H9 (cell line): ENCODE measurements around the gene IGDCC3. TPM values are rescaled to one million over a fixed set of nuclear protein-coding genes. Genes with fewer than 3 reads are reported as not detected.

Experiments
- DNase-seq: peaks from one replicate; pipeline ENCODE4 v3.0.0-alpha.2; 2017
- H2AFZ ChIP-seq: one replicate; pipeline ENCODE4 v1.6.1; 2013; ENCODE audit warnings: mild to moderate bottlenecking, low read length, control low read depth, moderate library complexity
- H2AK5ac ChIP-seq: 2 replicates; pipeline ENCODE4 v1.6.1; 2013; ENCODE audit warnings: low read length, control low read depth, mixed read lengths; ENCODE audit not compliant: insufficient read length
- H2BK120ac ChIP-seq: one replicate; pipeline ENCODE4 v1.6.1; 2013; ENCODE audit warnings: low read depth, mild to moderate bottlenecking, low read length, control low read depth, inconsistent platforms; ENCODE audit not compliant: poor library complexity, severe bottlenecking
- H2BK12ac ChIP-seq: 2 replicates; pipeline ENCODE4 v1.6.1; 2013; ENCODE audit warnings: low read length, control low read depth, mixed read lengths, low read depth; ENCODE audit not compliant: insufficient read length
- H2BK15ac ChIP-seq: 2 replicates; pipeline ENCODE4 v1.6.1; 2013; ENCODE audit warnings: low read depth, low read length, control low read depth
- H2BK20ac ChIP-seq: one replicate; pipeline ENCODE4 v1.6.1; 2013; ENCODE audit warnings: low read depth, mild to moderate bottlenecking, low read length, control low read depth, inconsistent platforms; ENCODE audit not compliant: poor library complexity, severe bottlenecking
- H2BK5ac ChIP-seq: 2 replicates; pipeline ENCODE4 v1.6.1; 2013; ENCODE audit warnings: low read length, control low read depth, mixed read lengths; ENCODE audit not compliant: insufficient read length
- H3K14ac ChIP-seq: 2 replicates; pipeline ENCODE4 v1.6.1; 2013; ENCODE audit warnings: low read length, control low read depth; ENCODE audit not compliant: insufficient read depth
- H3K18ac ChIP-seq: 2 replicates; pipeline ENCODE4 v1.6.1; 2013; ENCODE audit warnings: low read depth, mild to moderate bottlenecking, mixed read lengths, low read length, control low read depth; ENCODE audit not compliant: insufficient read length
- H3K23ac ChIP-seq: 2 replicates; pipeline ENCODE4 v1.6.1; 2013; ENCODE audit warnings: low read length, control low read depth, mixed read lengths, low read depth; ENCODE audit not compliant: insufficient read length
- H3K23me2 ChIP-seq: 2 replicates; pipeline ENCODE4 v1.6.1; 2013; ENCODE audit warnings: low read depth, mild to moderate bottlenecking, mixed read lengths, low read length, control low read depth; ENCODE audit not compliant: insufficient read length, poor library complexity, severe bottlenecking
- H3K27ac ChIP-seq: 2 replicates; pipeline ENCODE4 v1.5.1; 2013; ENCODE audit warnings: low read length, control low read depth, mixed read lengths, low read depth; ENCODE audit not compliant: insufficient read length
- H3K27me3 ChIP-seq: 2 replicates; pipeline ENCODE4 v1.6.1; 2013; ENCODE audit warnings: low read length, control low read depth, inconsistent platforms; ENCODE audit not compliant: insufficient read depth
- H3K4ac ChIP-seq: 2 replicates; pipeline ENCODE4 v1.6.1; 2013; ENCODE audit warnings: low read depth, mild to moderate bottlenecking, control low read depth, inconsistent platforms, low read length, moderate library complexity
- H3K4me1 ChIP-seq: 2 replicates; pipeline ENCODE4 v1.6.1; 2013; ENCODE audit warnings: low read length, control low read depth, inconsistent platforms; ENCODE audit not compliant: insufficient read depth
- H3K4me2 ChIP-seq: 2 replicates; pipeline ENCODE4 v1.6.1; 2013; ENCODE audit warnings: low read length, control low read depth, mixed read lengths; ENCODE audit not compliant: insufficient read length, insufficient read depth
- H3K56ac ChIP-seq: 2 replicates; pipeline ENCODE4 v1.6.1; 2013; ENCODE audit warnings: low read depth, mild to moderate bottlenecking, mixed read lengths, low read length, control low read depth; ENCODE audit not compliant: insufficient read length
- H3K79me1 ChIP-seq: 2 replicates; pipeline ENCODE4 v1.6.1; 2013; ENCODE audit warnings: low read depth, mild to moderate bottlenecking, moderate library complexity, low read length, control low read depth, inconsistent platforms; ENCODE audit not compliant: insufficient read depth, poor library complexity, severe bottlenecking
- H3K79me2 ChIP-seq: 2 replicates; pipeline ENCODE4 v1.6.1; 2013; ENCODE audit warnings: low read length, control low read depth, inconsistent platforms; ENCODE audit not compliant: insufficient read depth
- H3K9ac ChIP-seq: 2 replicates; pipeline ENCODE4 v1.6.1; 2013; ENCODE audit warnings: low read length, control low read depth, mixed read lengths; ENCODE audit not compliant: insufficient read length; ENCODE audit errors: extremely low read depth
- H3K9me3 ChIP-seq: one replicate; pipeline ENCODE4 v1.6.1; 2013; ENCODE audit warnings: low read depth, low read length, inconsistent platforms; ENCODE audit not compliant: control insufficient read depth
- H3T11ph ChIP-seq: one replicate; pipeline ENCODE4 v1.6.1; 2013; ENCODE audit warnings: mild to moderate bottlenecking, low read length, control low read depth, inconsistent platforms
- H4K20me1 ChIP-seq: one replicate; pipeline ENCODE4 v1.6.1; 2013; ENCODE audit not compliant: control insufficient read depth, insufficient read length, insufficient read depth
- H4K5ac ChIP-seq: 2 replicates; pipeline ENCODE4 v1.6.1; 2013; ENCODE audit warnings: low read depth, mild to moderate bottlenecking, mixed read lengths, low read length, control low read depth; ENCODE audit not compliant: insufficient read length
- H4K8ac ChIP-seq: replicated peaks from 2 replicates; pipeline ENCODE4 v1.6.1; 2013; ENCODE audit warnings: low read length, control low read depth, mixed read lengths, low read depth; ENCODE audit not compliant: insufficient read length
- H4K91ac ChIP-seq: 2 replicates; pipeline ENCODE4 v1.6.1; 2013; ENCODE audit warnings: low read depth, mild to moderate bottlenecking, moderate library complexity, mixed read lengths, low read length, control low read depth; ENCODE audit not compliant: insufficient read length
- H3K27ac Mint-ChIP-seq, 3 experiments: 2 replicates in 2 of 3; 3 replicates in 1 of 3; pipeline ENCODE4 v1.8.0; 2020 to 2021; ENCODE audit warnings: mixed read lengths in 3 of 3, mild to moderate bottlenecking in 1 of 3, moderate library complexity in 1 of 3
- H3K27me3 Mint-ChIP-seq: 2 replicates; pipeline ENCODE4 v1.8.0; 2021; ENCODE audit warnings: low read depth, mild to moderate bottlenecking, moderate library complexity, mixed read lengths
- H3K36me3 Mint-ChIP-seq, 3 experiments: 2 replicates in 2 of 3; 3 replicates in 1 of 3; pipeline ENCODE4 v1.8.0; 2020 to 2021; ENCODE audit warnings: low read depth in 3 of 3, mixed read lengths in 3 of 3; ENCODE audit not compliant: insufficient read depth in 1 of 3
- H3K4me1 Mint-ChIP-seq, 2 experiments: 2 replicates each; pipeline ENCODE4 v1.8.0; 2020; ENCODE audit warnings: mixed read lengths in 2 of 2
- H3K4me3 Mint-ChIP-seq, 2 experiments: 2 replicates in 1 of 2; 3 replicates in 1 of 2; pipeline ENCODE4 v1.8.0; 2020 to 2021; ENCODE audit warnings: mild to moderate bottlenecking in 2 of 2, mixed read lengths in 2 of 2, moderate library complexity in 1 of 2
- H3K9me3 Mint-ChIP-seq, 2 experiments: 2 replicates in 1 of 2; 3 replicates in 1 of 2; pipeline ENCODE4 v1.8.0; 2020; ENCODE audit warnings: mild to moderate bottlenecking in 2 of 2, mixed read lengths in 2 of 2, moderate library complexity in 1 of 2
- CTCF ChIP-seq: fragments of 200-600 bp; sonication (generic); conservative IDR thresholded peaks from 3 replicates; pipeline ENCODE4 v1.8.0; 2021; ENCODE audit warnings: antibody characterized with exemption, mild to moderate bottlenecking
- WGBS: extraction: QIAGEN DNeasy Blood & Tissue Kit; methylation state at CpG from one replicate; pipeline ENCODE4 v1.1.7; 2013; ENCODE audit warnings: missing lambda C conversion rate, low lambda C conversion rate, mixed read lengths; ENCODE audit not compliant: insufficient read length; ENCODE audit errors: extremely low coverage; 5-methylcytosine and 5-hydroxymethylcytosine counted together
- total RNA-seq: library from RNA; stranded (reverse); gene quantifications from 2 replicates; pipeline ENCODE4 v1.2.1, GENCODE V29; 2021

The IGDCC3 gene
- total RNA-seq, 1 experiment from 2014 or later = 18.9 TPM

- Histone ChIP-seq H2AK5ac (no peak overlapping the region), H3K9me3 (no peaks in the 10 kb centered on the region), H3K27me3 (no peaks in the 10 kb centered on the region; the same call in 1 of the 2 replicates), H3K4ac (no peak overlapping the region), H3K79me2 (no peaks in the 10 kb centered on the region), H3K23me2 (peaks cover 10% of the 10 kb centered on the region), H2BK12ac (no peak overlapping the region), H3K27ac (no peak overlapping the region), H4K20me1 (no peaks in the 10 kb centered on the region), H3K79me1 (no peaks in the 10 kb centered on the region), H2BK120ac (no peak overlapping the region), H3K18ac (no peak overlapping the region), H3K14ac (no peak overlapping the region), H2BK20ac (no peak overlapping the region), H2BK15ac (no peak overlapping the region), H3T11ph (no peak overlapping the region), H2BK5ac (no peak overlapping the region), H4K91ac (no peak overlapping the region), H3K9ac (no peak overlapping the region), H3K56ac (no peak overlapping the region), H3K23ac (no peak overlapping the region), H4K5ac (no peak overlapping the region), H4K8ac (no peak overlapping the region), H3K4me1 (peaks cover 2% of the 10 kb centered on the region; the same call in 1 of the 2 replicates), H2AFZ (no peak overlapping the region), H3K4me2 (no peak overlapping the region)
- Mint-ChIP-seq H3K4me1 (peaks cover 14 to 26% of the 10 kb centered on the region in 2 experiments), H3K4me3 (no peak overlapping the region), H3K27me3 (peaks cover 20% of the 10 kb centered on the region), H3K36me3 (peaks cover 7 to 35% (median 19%) of the 10 kb centered on the region in 3 experiments; a peak in 6 of 7 replicates), H3K27ac (no peak overlapping the region), H3K9me3 (no peaks in the 10 kb centered on the region)
- DNase-seq = no peak
- no CpG with 5 or more reads among the region's 6 CpGs for WGBS
- no peak for TF ChIP-seq CTCF
These were observed 4.3 kb upstream of the IGDCC3 start for GRCh38 chr15:65382146-65382491.
